Measurements from ENCODE around the gene PRRC2A.

DNA sequence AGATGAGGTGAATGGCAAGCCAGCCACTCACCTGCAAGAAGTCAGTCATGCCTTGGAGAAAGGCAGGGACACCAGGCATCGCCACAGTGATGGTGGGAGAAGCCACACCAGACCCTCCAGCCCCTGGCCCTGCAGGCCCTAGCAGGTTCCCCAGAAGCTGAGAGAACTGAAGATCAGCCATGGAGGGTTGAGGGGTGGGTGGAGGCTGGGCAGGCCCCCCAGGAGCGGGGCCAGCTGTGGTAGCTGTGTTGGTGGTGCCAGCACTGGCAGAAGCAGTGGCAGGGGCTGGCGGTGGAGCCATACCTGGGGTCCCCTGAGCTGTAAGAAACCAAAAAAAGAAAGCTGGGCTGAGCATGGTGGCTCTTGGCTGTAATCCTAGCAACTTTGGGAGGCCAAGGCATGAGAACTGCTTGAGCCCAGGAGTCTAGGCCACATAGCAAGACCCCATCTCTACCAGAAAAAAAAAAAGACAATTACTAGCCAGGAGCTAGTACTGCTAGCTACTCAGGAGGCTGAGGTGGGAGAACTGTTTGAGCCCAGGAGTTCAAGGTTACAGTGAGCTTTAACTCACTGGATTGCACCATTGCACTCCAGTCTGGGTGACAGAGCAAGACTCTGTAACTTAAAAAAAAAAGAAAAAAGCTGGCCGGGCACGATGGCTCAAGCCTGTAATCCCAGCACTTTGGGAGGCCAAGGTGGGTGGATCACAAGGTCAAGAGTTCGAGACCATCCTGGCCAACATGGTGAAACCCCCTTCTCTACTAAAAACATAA lies 22.5 kb downstream of the PRRC2A start:
- TF ChIP-seq, protein P1, sequence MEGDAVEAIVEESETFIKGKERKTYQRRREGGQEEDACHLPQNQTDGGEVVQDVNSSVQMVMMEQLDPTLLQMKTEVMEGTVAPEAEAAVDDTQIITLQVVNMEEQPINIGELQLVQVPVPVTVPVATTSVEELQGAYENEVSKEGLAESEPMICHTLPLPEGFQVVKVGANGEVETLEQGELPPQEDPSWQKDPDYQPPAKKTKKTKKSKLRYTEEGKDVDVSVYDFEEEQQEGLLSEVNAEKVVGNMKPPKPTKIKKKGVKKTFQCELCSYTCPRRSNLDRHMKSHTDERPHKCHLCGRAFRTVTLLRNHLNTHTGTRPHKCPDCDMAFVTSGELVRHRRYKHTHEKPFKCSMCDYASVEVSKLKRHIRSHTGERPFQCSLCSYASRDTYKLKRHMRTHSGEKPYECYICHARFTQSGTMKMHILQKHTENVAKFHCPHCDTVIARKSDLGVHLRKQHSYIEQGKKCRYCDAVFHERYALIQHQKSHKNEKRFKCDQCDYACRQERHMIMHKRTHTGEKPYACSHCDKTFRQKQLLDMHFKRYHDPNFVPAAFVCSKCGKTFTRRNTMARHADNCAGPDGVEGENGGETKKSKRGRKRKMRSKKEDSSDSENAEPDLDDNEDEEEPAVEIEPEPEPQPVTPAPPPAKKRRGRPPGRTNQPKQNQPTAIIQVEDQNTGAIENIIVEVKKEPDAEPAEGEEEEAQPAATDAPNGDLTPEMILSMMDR (conservative IDR thresholded peaks at IDR 0.05; ENCODE audit: low read depth, low read length): no peak
- no peak for TF ChIP-seq EZH2 (IDR thresholded peaks at IDR 0.05; ENCODE audit: low read length, unreplicated experiment)
- no peak for TF ChIP-seq EZH2phosphoT487 (IDR thresholded peaks at IDR 0.05; ENCODE audit: borderline replicate concordance, low read length)

Data from PC-3 (cell line).